HG03064 (cell line): ENCODE measurements around the gene BOLA1.
A peak's percentile ranks its signal among the peaks of the same experiment; 100 is the strongest.
"Not testable (repeated sequence)": the region's sequence is repeated elsewhere in the genome, so short reads cannot be mapped to it uniquely, and the experiment has no call there.

Experiments
- ATAC-seq: cut with Tn5 transposase; IDR thresholded peaks from one replicate; pipeline ENCODE4 v1.9.1; 2021; ENCODE audit warnings: low read depth; ENCODE audit not compliant: unreplicated experiment

Gene BOLA1

GRCh38 chr1:149899460-149900284 lies at the start of gene BOLA1:
BOLA1 (plus strand) TSS chr1:149899568; CDS start chr1:149900060, 492 bp downstream.
- ATAC-seq = peak; percentile 91

- no peak for ATAC-seq
These were observed 49.4 kb upstream of the BOLA1 start for GRCh38 chr1:149849947-149850360.

- ATAC-seq = peak; percentile 42
These were observed 48.5 kb upstream of the BOLA1 start for GRCh38 chr1:149850732-149851345.

- ATAC-seq = peak; percentile 27
These were observed 47.7 kb upstream of the BOLA1 start for GRCh38 chr1:149851585-149852213.

- not testable (repeated sequence) for ATAC-seq
These were observed 47.1 kb upstream of the BOLA1 start for GRCh38 chr1:149852263-149852662.

- ATAC-seq = not testable (repeated sequence)
These were observed 39.1 kb upstream of the BOLA1 start for GRCh38 chr1:149860271-149860670.

- peak; percentile 62 for ATAC-seq
These were observed 38.5 kb upstream of the BOLA1 start for GRCh38 chr1:149860684-149861496.

- not testable (repeated sequence) for ATAC-seq
These were observed 37.8 kb upstream of the BOLA1 start for GRCh38 chr1:149861497-149862054.

GRCh38 chr1:149866887-149867286 lies 32.5 kb upstream of the BOLA1 start:
- not testable (repeated sequence) for ATAC-seq

- ATAC-seq = not testable (repeated sequence)
These were observed 26.3 kb upstream of the BOLA1 start for GRCh38 chr1:149873060-149873459.

- no peak for ATAC-seq
These were observed 22.0 kb upstream of the BOLA1 start for GRCh38 chr1:149877211-149877946.

GRCh38 chr1:149879556-149879955 lies 19.8 kb upstream of the BOLA1 start:
- no peak for ATAC-seq

GRCh38 chr1:149881876-149882275 lies 17.5 kb upstream of the BOLA1 start:
- ATAC-seq = no peak

- ATAC-seq = no peak
These were observed 15.6 kb upstream of the BOLA1 start for GRCh38 chr1:149883598-149884247.

- ATAC-seq = no peak
These were observed 14.7 kb upstream of the BOLA1 start for GRCh38 chr1:149884433-149885338.

GRCh38 chr1:149885339-149886120 lies 13.8 kb upstream of the BOLA1 start:
- ATAC-seq = no peak

- not testable (repeated sequence) for ATAC-seq
These were observed 13.3 kb upstream of the BOLA1 start for GRCh38 chr1:149886121-149886395.
